GM13976 (cell line): ENCODE results near the gene IQCE.
A peak's percentile ranks its signal among the peaks of the same experiment; 100 is the strongest.
"Not testable (repeated sequence)": the region's sequence is repeated elsewhere in the genome, so short reads cannot be mapped to it uniquely, and the experiment has no call there.

Experiments used
- DNase-seq: peaks from one replicate; pipeline ENCODE4 v3.0.0; 2012; ENCODE audit warnings: low spot score
- CTCF ChIP-seq: IDR thresholded peaks from 2 replicates; pipeline ENCODE4 v1.5.1; 2012; ENCODE audit warnings: borderline replicate concordance, mild to moderate bottlenecking; ENCODE audit not compliant: insufficient read depth; ENCODE audit errors: extremely low read depth, missing control alignments, control extremely low read depth
- in situ Hi-C: fragments of 300-500 bp; cut with MboI; formaldehyde crosslinking; loops from one replicate; pipeline ENCODE4 v1.12.0; 2022; ENCODE audit warnings: low sequenced_read_pairs, mixed read lengths, inconsistent platforms; ENCODE audit not compliant: unreplicated experiment

IQCE gene

GRCh38 chr7:2607122-2607922, 48.5 kb downstream of the IQCE start:
- DNase-seq, result no peak
- in situ Hi-C loops, result no loop called here
- TF ChIP-seq CTCF, result no peak

GRCh38 chr7:2607923-2608904, 49.4 kb downstream of the IQCE start:
- no peak for TF ChIP-seq CTCF
- in situ Hi-C loops, result no loop called here
- DNase-seq, result no peak

- TF ChIP-seq CTCF, result peak; percentile 51
- peak; percentile 78 for DNase-seq
- in situ Hi-C loops, result no loop called here
Measured at GRCh38 chr7:2608921-2609411, 50.2 kb downstream of the IQCE start.

GRCh38 chr7:2609646-2610045, 50.9 kb downstream of the IQCE start:
- in situ Hi-C loops, DNase-seq: not testable (repeated sequence)

- TF ChIP-seq CTCF, result no peak
- no peak for DNase-seq
- in situ Hi-C loops, result no loop called here
Measured at GRCh38 chr7:2610466-2610865, 51.7 kb downstream of the IQCE start.

- DNase-seq, result no peak
- in situ Hi-C loops, result no loop called here
- TF ChIP-seq CTCF, result no peak
Measured at GRCh38 chr7:2610898-2611297, 52.1 kb downstream of the IQCE start.
